Mucosa of gallbladder (tissue), 1 donor: ENCODE results near the gene TP53. TPM values are rescaled to one million over a fixed set of nuclear protein-coding genes. Genes with fewer than 3 reads are reported as not detected.
A peak's percentile ranks its signal among the peaks of the same experiment; 100 is the strongest.
"Not testable (repeated sequence)": the region's sequence is repeated elsewhere in the genome, so short reads cannot be mapped to it uniquely, and the experiment has no call there.

Source experiments
- DNase-seq: peaks from one replicate; pipeline ENCODE4 v3.0.0-alpha.2; 2020; ENCODE audit warnings: low spot score
- total RNA-seq: library from RNA; stranded (reverse); gene quantifications from one replicate; pipeline ENCODE4 v1.2.1, GENCODE V29; 2021
- donor health status: DM: no; HTN: no; CAD: no.

TP53 gene
- total RNA-seq, 1 donor from 2014 or later = 48.7 TPM

DNA sequence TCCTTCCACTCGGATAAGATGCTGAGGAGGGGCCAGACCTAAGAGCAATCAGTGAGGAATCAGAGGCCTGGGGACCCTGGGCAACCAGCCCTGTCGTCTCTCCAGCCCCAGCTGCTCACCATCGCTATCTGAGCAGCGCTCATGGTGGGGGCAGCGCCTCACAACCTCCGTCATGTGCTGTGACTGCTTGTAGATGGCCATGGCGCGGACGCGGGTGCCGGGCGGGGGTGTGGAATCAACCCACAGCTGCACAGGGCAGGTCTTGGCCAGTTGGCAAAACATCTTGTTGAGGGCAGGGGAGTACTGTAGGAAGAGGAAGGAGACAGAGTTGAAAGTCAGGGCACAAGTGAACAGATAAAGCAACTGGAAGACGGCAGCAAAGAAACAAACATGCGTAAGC is 12.4 kb downstream of the TP53 start:
- no peak for DNase-seq

GRCh38 chr17:7673239-7673638 is 14.1 kb downstream of the TP53 start:
- no peak for DNase-seq

DNA sequence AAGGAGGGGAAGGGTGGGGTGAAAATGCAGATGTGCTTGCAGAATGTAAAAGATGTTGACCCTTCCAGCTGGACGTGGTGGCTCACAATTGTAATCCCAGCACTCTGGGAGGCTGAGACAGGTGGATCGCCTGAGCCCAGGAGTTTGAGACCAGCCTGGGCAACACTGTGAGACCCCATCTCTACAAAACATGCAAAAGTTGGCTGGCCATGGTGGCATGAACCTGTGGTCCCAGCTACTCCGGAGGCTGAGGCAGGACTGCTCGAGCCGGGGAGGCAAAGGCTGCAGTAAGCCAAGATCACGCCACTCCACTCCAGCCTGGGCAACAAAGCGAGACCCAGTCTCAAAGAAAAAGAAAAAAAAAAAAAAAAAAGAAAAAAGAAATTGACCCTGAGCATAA is 18.8 kb downstream of the TP53 start:
- DNase-seq = no peak

DNA sequence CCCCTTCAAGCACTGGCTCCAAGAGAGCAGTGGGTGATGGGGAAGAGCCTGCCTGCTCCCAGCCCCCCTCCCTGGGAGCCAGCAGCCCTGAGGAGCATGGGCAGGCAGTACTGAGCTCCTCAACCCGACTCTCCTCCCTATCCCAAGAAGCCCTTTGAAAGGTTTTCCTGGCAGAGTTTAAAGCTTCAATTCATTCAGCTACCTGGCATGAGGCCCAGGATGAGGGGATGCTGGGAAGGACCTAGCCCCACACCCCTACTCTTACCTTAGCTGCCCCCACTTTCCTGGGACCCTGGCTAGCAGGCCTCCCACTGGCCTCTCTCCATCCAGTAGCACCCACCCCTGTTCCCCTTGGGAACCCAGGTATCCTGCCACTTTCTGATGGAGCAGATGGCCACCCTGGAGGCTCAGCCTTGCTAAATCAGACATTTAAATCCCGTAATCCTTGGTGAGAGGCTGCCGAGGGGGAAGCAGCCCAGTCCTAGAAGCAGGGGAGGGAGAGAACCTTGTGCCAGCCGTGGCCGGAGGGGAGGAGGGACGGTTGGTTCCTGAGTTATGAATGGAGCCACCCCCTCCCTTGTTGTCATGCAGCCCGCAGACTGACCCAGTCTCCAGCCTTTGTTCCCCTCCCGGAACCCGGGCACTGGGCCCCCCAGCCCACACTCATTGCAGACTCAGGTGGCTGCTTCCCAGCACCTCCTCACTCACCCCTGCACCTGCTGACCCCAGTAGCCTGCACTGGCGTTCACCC is 19.5 kb downstream of the TP53 start:
- no peak for DNase-seq

DNA sequence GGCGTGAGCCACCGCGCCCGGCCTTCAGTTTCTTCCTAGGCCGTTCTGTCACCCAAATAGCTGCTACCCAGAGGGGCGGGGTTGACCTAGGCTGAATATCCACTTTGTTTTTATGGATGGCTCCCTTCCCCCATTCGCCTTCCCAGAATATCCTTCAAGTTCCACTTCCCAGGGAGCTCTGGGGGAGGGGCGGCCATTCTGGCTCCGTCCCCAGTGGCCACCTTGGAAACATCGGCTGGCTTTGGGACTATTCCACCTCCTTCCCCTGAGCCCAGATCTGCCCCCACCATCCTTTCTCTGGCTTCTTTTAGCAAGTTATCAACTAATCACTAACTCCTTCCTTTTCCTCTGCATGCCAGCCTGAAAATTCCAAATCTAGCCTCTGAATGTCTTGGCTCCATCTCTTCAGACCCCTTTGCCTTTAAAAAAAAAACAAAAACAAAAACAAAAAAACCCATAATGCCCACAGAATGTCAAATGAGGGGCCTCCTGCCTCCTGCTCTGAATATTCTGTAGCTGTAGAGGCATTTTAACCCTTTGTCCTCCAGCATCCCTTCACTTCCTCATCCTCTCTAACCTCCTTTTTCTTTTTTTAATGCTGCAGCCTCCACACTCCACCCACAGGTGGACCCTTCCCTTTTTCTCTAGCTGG is 30.2 kb downstream of the TP53 start:
- peak; percentile 19 for DNase-seq

DNA sequence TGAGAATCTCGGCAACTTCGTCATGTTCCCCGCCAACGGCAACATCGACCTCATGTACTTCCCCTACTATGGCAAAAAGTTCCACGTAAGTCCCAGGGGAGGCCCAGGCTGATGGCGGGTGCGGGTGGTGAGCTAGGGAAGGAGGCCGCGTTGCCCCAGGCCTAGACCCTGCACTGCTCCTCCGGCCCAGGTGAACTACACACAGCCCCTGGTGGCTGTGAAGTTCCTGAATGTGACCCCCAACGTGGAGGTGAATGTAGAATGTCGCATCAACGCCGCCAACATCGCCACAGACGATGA is 31.8 kb downstream of the TP53 start:
- DNase-seq = no peak

DNA sequence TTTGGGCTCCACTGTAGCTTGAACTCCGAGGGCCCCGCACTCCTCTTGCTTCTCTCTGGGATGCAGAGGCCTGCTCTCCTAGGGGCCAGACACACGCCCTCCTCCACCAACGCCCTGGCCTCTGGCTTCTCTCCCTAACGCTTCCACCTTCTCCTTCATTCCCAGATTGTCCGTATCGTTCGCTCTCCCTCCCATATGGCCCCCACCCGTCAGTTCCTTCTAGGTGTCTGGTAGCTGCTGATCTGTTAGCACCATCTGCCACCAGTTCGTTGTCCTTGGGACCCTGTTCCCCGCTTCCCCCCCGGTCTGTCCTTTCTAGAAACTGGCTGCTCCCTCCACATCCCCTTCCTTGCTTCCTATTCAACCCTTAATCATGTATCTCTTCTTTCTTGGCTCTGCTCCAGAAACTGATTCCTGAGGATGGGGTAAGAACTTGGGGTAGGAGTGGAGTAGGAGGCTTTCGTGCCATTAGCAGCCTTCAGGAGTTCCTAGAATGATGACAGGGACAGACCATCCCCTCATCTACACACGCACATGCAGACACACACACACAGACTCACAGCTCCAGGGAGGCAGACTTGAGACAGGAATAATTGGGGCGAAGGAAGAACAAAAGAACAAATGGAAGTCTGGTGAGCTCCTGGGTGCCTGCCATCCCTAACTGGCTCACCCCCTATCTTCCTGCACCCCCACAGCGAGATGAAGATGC is 32.3 kb downstream of the TP53 start:
- DNase-seq = no peak

- no peak for DNase-seq
Observed at GRCh38 chr17:7652388-7653356, 34.6 kb downstream of the TP53 start.

- no peak for DNase-seq
Observed at GRCh38 chr17:7651665-7652387, 35.5 kb downstream of the TP53 start.

DNA sequence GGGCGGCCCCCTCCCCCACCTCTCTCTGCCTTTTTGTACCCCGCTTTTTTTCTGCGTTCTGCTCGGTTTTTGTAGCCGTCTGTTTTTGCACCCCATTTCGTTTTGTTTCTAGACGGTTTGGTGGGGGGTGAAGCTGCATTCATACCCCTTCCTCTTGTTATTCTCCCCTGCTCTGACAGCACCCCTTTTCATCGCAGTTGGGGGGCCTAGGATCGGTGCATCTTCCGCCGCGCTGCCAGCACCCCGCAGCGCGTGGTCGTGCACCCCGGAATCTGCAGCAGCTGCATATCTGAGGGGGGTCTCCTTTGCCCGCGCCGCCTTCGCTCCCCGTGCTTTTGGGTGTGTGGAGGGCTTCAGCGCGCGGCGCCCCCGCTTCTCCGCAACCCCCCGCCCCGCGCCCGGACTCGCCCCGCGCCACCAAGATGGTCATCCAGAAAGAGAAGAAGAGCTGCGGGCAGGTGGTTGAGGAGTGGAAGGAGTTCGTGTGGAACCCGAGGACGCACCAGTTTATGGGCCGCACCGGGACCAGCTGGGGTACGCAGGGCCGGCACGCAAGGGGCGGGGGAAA is 36.1 kb downstream of the TP53 start:
- no peak for DNase-seq

DNA sequence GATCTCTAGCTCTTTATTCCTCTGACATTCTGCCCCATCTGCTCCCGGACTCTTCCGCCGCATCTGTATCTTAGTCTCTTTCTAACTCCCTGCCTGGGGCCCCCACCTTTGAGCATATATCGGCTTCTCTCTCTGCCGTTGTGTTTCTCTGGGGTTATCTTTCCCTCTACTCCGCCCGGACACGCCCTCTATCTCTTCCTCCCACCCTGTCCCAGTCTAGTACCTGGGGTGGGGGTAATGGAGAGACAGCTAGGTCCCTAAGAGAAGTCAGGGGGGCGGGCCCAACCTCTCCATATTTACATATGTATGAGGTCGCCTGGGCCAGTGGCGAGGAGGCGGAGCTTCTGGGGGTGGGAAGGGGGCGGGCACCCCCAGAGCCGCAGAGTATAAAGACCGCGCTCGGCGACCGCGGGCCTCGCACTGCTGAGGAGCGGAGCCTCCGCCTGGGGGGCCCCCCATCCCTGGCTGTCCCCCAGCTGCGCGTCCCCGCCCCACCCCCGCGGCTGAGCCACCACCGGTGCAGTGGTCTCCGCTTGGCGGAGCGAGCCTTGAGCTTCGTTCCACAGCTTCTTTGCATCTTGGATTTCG is 36.7 kb downstream of the TP53 start, which contains the start of gene ATP1B2:
Gene ATP1B2 (plus strand): TSS at position 418 of the 588 bp plus-strand sequence. CDS start 593 bp downstream, outside the sequence.
- DNase-seq = peak; percentile 58

DNA sequence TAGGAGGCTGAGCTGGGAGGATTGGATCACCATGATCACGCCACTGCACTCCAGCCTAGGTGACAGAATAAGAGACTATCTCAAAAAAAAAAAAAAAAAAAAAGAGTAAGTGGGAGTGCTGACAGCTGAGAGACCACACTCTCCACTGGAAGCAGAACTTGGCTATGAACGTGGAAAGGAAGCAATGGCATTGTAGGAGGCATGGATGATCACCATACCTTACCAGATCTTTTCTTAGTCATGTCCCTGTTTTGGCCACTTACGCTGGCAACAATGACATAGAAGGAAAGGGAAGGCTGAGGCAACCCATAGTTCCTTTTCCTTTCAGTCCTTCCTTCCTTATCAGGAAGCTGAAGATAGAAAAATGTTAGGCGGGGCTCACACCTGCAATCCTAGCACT is 40.3 kb downstream of the TP53 start:
- no peak for DNase-seq

GRCh38 chr17:7646457-7646856 is 40.8 kb downstream of the TP53 start:
- no peak for DNase-seq

DNA sequence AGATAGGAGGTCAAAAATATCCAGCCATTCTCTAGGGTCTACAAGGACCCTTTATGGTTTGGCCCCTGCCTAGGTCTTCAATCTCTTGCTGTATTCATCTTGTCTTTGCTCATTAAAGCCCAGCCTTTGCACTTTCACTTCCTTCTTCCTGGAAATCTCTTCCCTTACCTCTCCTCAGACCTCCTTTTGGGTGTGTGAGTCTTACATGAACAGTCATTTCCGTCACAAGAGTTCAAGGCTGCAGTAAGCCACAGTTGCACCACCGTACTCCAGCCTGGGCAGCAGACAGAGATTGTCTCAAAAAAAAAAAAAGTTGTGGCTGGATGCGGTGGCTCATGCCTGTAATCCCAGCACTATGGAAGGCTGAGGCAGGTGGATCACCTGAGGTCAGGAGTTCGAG is 42.5 kb downstream of the TP53 start:
- DNase-seq = no peak

DNA sequence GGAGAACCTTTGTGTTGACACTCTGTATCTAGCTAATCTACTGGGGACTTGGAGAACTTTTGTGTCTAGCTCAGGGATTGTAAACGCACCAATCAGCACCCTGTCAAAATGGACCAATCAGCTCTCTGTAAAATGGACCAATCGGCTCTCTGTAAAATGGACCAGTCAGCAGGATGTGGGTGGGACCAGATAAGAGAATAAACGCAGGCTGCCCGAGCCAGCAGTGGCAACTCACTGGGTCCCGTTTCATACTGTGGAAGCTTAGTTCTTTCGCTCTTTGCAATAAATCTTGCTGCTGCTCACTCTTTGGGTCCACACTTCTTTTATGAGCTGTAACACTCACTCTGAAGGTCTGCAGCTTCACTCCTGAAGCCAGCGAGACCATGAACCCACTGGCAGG is 45.7 kb downstream of the TP53 start:
- DNase-seq = not testable (repeated sequence)

- DNase-seq = no peak
Observed at GRCh38 chr17:7640783-7641182, 46.5 kb downstream of the TP53 start.

DNA sequence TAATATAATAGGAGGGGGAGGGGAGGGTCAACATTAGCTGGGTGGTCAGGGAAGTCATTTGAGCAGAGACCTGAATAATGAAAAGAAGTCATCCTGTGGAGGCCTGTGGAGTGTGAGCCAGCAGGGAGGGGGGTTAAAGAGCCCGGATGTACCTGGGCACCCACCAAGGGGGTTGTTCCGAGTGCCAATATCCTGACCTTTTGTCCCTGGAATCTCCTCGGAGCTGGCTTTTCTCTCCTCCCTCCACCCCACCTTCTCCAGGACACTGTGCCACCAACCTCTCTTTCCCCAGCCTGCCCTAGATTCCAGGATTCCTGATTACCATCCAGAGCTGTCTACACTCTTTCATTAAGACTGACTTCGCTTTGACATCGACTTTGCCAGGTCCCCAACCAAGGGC is 51.1 kb downstream of the TP53 start:
- DNase-seq = no peak

- no peak for DNase-seq
Observed at GRCh38 chr17:7634384-7634783, 52.9 kb downstream of the TP53 start.

DNA sequence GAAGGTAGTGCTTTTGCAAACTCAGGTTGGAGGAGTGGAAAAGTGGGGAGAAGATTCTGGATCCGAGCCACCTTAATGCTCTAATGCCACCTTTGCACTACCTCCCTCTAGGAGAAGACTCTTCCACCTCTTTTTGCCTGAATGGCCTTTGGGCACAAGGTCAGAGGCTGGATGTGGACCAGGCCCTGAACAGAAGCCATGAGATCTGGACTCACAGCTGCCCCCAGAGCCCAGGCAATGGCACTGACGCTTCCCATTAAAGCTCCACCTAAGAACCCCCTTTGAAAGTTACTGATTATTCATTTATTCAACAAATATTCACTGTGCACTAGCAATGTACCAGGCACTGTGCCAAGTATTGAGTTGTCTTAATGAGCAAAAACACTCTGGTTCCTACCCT is 54.2 kb downstream of the TP53 start:
- DNase-seq = no peak

GRCh38 chr17:7632492-7632894 is 54.8 kb downstream of the TP53 start:
- no peak for DNase-seq
